Trophoblast cell (in vitro differentiated cells and primary cell): ENCODE measurements around the gene ASIC2.

ENCODE experiments used
- DNase-seq, 2 donors: peaks; one replicate each; pipeline ENCODE4 v3.0.0-alpha.2; 2016
- H2AFZ ChIP-seq: 2 replicates; pipeline ENCODE4 v1.6.1; 2013; ENCODE audit warnings: low read length, moderate library complexity, mild to moderate bottlenecking; ENCODE audit not compliant: insufficient read depth, poor library complexity
- H2AK5ac ChIP-seq: 2 replicates; pipeline ENCODE4 v1.6.1; 2013; ENCODE audit warnings: mild to moderate bottlenecking, low read length
- H2BK120ac ChIP-seq: 2 replicates; pipeline ENCODE4 v1.6.1; 2013; ENCODE audit warnings: low read length, mild to moderate bottlenecking, moderate library complexity; ENCODE audit not compliant: insufficient read depth, poor library complexity
- H2BK12ac ChIP-seq: 2 replicates; pipeline ENCODE4 v1.6.1; 2013; ENCODE audit warnings: mild to moderate bottlenecking, low read length, moderate library complexity
- H2BK5ac ChIP-seq: 2 replicates; pipeline ENCODE4 v1.6.1; 2013; ENCODE audit warnings: low read length, low read depth, moderate library complexity, mild to moderate bottlenecking; ENCODE audit not compliant: poor library complexity
- H3K14ac ChIP-seq: 2 replicates; pipeline ENCODE4 v1.6.1; 2013; ENCODE audit warnings: mild to moderate bottlenecking, low read length
- H3K18ac ChIP-seq: 2 replicates; pipeline ENCODE4 v1.6.1; 2013; ENCODE audit warnings: mild to moderate bottlenecking, low read length
- H3K23ac ChIP-seq: 2 replicates; pipeline ENCODE4 v1.6.1; 2013; ENCODE audit warnings: low read length
- H3K27ac ChIP-seq: 2 replicates; pipeline ENCODE4 v1.5.1; 2013; ENCODE audit warnings: low read depth, mild to moderate bottlenecking, inconsistent platforms, low read length, moderate library complexity
- H3K27me3 ChIP-seq: 2 replicates; pipeline ENCODE4 v1.6.1; 2013; ENCODE audit warnings: inconsistent platforms, mild to moderate bottlenecking, low read length, moderate library complexity; ENCODE audit not compliant: insufficient read depth
- H3K36me3 ChIP-seq, 2 experiments: 1 replicate in 1 of 2; 2 replicates in 1 of 2; pipeline ENCODE4 v1.6.1; 2013; ENCODE audit warnings: low read length in 2 of 2, mild to moderate bottlenecking in 2 of 2, moderate library complexity in 1 of 2; ENCODE audit not compliant: insufficient read depth in 2 of 2, control insufficient read depth in 1 of 2
- H3K4ac ChIP-seq: 2 replicates; pipeline ENCODE4 v1.6.1; 2013; ENCODE audit warnings: low read depth, mild to moderate bottlenecking, low read length, moderate library complexity
- H3K4me1 ChIP-seq, 2 experiments: 1 replicate in 1 of 2; 2 replicates in 1 of 2; pipeline ENCODE4 v1.6.1; 2013; ENCODE audit warnings: low read length in 2 of 2, mild to moderate bottlenecking in 2 of 2, moderate library complexity in 1 of 2; ENCODE audit not compliant: insufficient read depth in 2 of 2, control insufficient read depth in 1 of 2
- H3K4me2 ChIP-seq: 2 replicates; pipeline ENCODE4 v1.6.1; 2013; ENCODE audit warnings: inconsistent platforms, mild to moderate bottlenecking, low read length, moderate library complexity
- H3K4me3 ChIP-seq: 2 replicates; pipeline ENCODE4 v1.5.1; 2013; ENCODE audit warnings: mild to moderate bottlenecking, low read depth, low read length, inconsistent platforms
- H3K79me1 ChIP-seq: one replicate; pipeline ENCODE4 v1.6.1; 2013; ENCODE audit warnings: low read length
- H3K79me2 ChIP-seq: 2 replicates; pipeline ENCODE4 v1.6.1; 2013; ENCODE audit warnings: low read length, mild to moderate bottlenecking; ENCODE audit not compliant: control insufficient read depth, insufficient read depth, poor library complexity
- H3K9ac ChIP-seq: 2 replicates; pipeline ENCODE4 v1.6.1; 2013; ENCODE audit warnings: mild to moderate bottlenecking, low read length
- H3K9me3 ChIP-seq: 2 replicates; pipeline ENCODE4 v1.6.1; 2013; ENCODE audit warnings: low read depth, mild to moderate bottlenecking, control low read depth, inconsistent platforms, low read length; ENCODE audit not compliant: insufficient read depth
- H4K12ac ChIP-seq: 2 replicates; pipeline ENCODE4 v1.6.1; 2013; ENCODE audit warnings: low read depth, mild to moderate bottlenecking, low read length, moderate library complexity
- H4K8ac ChIP-seq: 2 replicates; pipeline ENCODE4 v1.6.1; 2013; ENCODE audit warnings: low read depth, mild to moderate bottlenecking, low read length, moderate library complexity
- H4K91ac ChIP-seq: one replicate; pipeline ENCODE4 v1.6.1; 2013; ENCODE audit warnings: low read depth, mild to moderate bottlenecking, low read length, moderate library complexity
- WGBS: extraction: QIAGEN DNeasy Blood & Tissue Kit; methylation state at CpG from one replicate; pipeline ENCODE4 v1.1.7; 2013; ENCODE audit warnings: missing lambda C conversion rate; ENCODE audit not compliant: insufficient read length, insufficient coverage; ENCODE audit errors: extremely low coverage; 5-methylcytosine and 5-hydroxymethylcytosine counted together

The ASIC2 gene

GRCh38 chr17:33288954-33289353 is 4.1 kb downstream of the ASIC2 start:
- no peak overlapping the region for H4K91ac ChIP-seq
- no peak overlapping the region for H3K14ac ChIP-seq
- H3K23ac ChIP-seq: no peak overlapping the region
- H4K8ac ChIP-seq: no peak overlapping the region
- no peaks in the 10 kb centered on the region for H3K79me1 ChIP-seq
- H3K27ac ChIP-seq: no peak overlapping the region
- H2BK5ac ChIP-seq: no peak overlapping the region
- peaks cover 3 to 4% of the 10 kb centered on the region in 2 experiments for H3K4me1 ChIP-seq
- H2BK120ac ChIP-seq: no peak overlapping the region
- WGBS: no CpG with 5 or more reads among the region's 1 CpG
- H3K27me3 ChIP-seq: peaks cover 36% of the 10 kb centered on the region
- H2BK12ac ChIP-seq: no peak overlapping the region
- H3K9me3 ChIP-seq: peaks cover 8% of the 10 kb centered on the region
- no peak overlapping the region for H2AK5ac ChIP-seq
- no peak overlapping the region for H4K12ac ChIP-seq
- no peak overlapping the region for H3K9ac ChIP-seq
- no peak overlapping the region for H3K18ac ChIP-seq
- H3K36me3 ChIP-seq: no peaks in the 10 kb centered on the region
- no peak overlapping the region for H3K4ac ChIP-seq
- peak in 1 of 2 donors; percentile 15 for DNase-seq
- no peak overlapping the region for H3K4me2 ChIP-seq
- no peaks in the 10 kb centered on the region for H3K79me2 ChIP-seq
- no peak overlapping the region for H3K4me3 ChIP-seq
- H2AFZ ChIP-seq: no peak overlapping the region

GRCh38 chr17:33287096-33287725 is 5.9 kb downstream of the ASIC2 start:
- no peak overlapping the region for H2AFZ ChIP-seq
- H3K9me3 ChIP-seq: peaks cover 2% of the 10 kb centered on the region
- H3K18ac ChIP-seq: no peak overlapping the region
- H4K91ac ChIP-seq: no peak overlapping the region
- H4K8ac ChIP-seq: no peak overlapping the region
- H3K4me2 ChIP-seq: no peak overlapping the region
- no CpG with 5 or more reads among the region's 3 CpGs for WGBS
- H3K9ac ChIP-seq: no peak overlapping the region
- no peak overlapping the region for H2BK120ac ChIP-seq
- H2BK5ac ChIP-seq: no peak overlapping the region
- no peak overlapping the region for H3K4ac ChIP-seq
- H3K4me3 ChIP-seq: no peak overlapping the region
- no peaks in the 10 kb centered on the region for H3K79me2 ChIP-seq
- H3K79me1 ChIP-seq: no peaks in the 10 kb centered on the region
- no peak overlapping the region for H3K23ac ChIP-seq
- no peak overlapping the region for H2BK12ac ChIP-seq
- H3K4me1 ChIP-seq: peaks cover under 1 to 1% of the 10 kb centered on the region in 2 experiments
- no peak overlapping the region for H2AK5ac ChIP-seq
- no peak overlapping the region for H3K27ac ChIP-seq
- peaks cover 19% of the 10 kb centered on the region for H3K27me3 ChIP-seq
- no peak for DNase-seq
- H3K36me3 ChIP-seq: no peaks in the 10 kb centered on the region
- no peak overlapping the region for H4K12ac ChIP-seq
- no peak overlapping the region for H3K14ac ChIP-seq

- WGBS: no CpG with 5 or more reads among the region's 3 CpGs
- Histone ChIP-seq H3K79me1 (no peaks in the 10 kb centered on the region), H3K14ac (no peak overlapping the region)
These were observed 7.7 kb downstream of the ASIC2 start for GRCh38 chr17:33285413-33285812.

GRCh38 chr17:33284022-33284421 is 9.1 kb downstream of the ASIC2 start:
- H3K4me3 ChIP-seq: no peak overlapping the region
- H2BK120ac ChIP-seq: no peak overlapping the region
- no CpG with 5 or more reads among the region's 4 CpGs for WGBS
- H4K8ac ChIP-seq: no peak overlapping the region
- H2AFZ ChIP-seq: no peak overlapping the region
- DNase-seq: peak in 1 of 2 donors; percentile 27
- no peaks in the 10 kb centered on the region for H3K27me3 ChIP-seq
- H3K9ac ChIP-seq: no peak overlapping the region
- no peak overlapping the region for H3K18ac ChIP-seq
- H3K14ac ChIP-seq: no peak overlapping the region
- H3K4me1 ChIP-seq: no peaks in the 10 kb centered on the region
- no peaks in the 10 kb centered on the region for H3K79me2 ChIP-seq
- no peak overlapping the region for H2BK12ac ChIP-seq
- H2BK5ac ChIP-seq: no peak overlapping the region
- no peak overlapping the region for H4K12ac ChIP-seq
- H3K9me3 ChIP-seq: no peaks in the 10 kb centered on the region
- no peak overlapping the region for H3K27ac ChIP-seq
- no peak overlapping the region for H3K23ac ChIP-seq
- no peak overlapping the region for H3K4ac ChIP-seq
- no peak overlapping the region for H2AK5ac ChIP-seq
- no peaks in the 10 kb centered on the region for H3K79me1 ChIP-seq
- no peaks in the 10 kb centered on the region for H3K36me3 ChIP-seq
- H4K91ac ChIP-seq: no peak overlapping the region
- H3K4me2 ChIP-seq: no peak overlapping the region

More at GRCh38 chr17:33285413-33285812, 7.7 kb downstream of the ASIC2 start:
- Histone ChIP-seq H2BK12ac (no peak overlapping the region), H3K23ac (no peak overlapping the region), H3K4me3 (no peak overlapping the region), H4K8ac (no peak overlapping the region), H3K27ac (no peak overlapping the region), H3K4me2 (no peak overlapping the region), H3K4ac (no peak overlapping the region), H2AFZ (no peak overlapping the region), H3K27me3 (peaks cover 3% of the 10 kb centered on the region), H2BK120ac (no peak overlapping the region), H2AK5ac (no peak overlapping the region), H3K79me2 (no peaks in the 10 kb centered on the region), H4K91ac (no peak overlapping the region), H2BK5ac (no peak overlapping the region), H3K4me1 (no peaks in the 10 kb centered on the region), H3K18ac (no peak overlapping the region), H3K36me3 (no peaks in the 10 kb centered on the region), H4K12ac (no peak overlapping the region), H3K9ac (no peak overlapping the region), H3K9me3 (no peaks in the 10 kb centered on the region)
- no peak for DNase-seq
